Measurements from ENCODE around the gene EMP3.
"Not testable (repeated sequence)": the region's sequence is repeated elsewhere in the genome, so short reads cannot be mapped to it uniquely, and the experiment has no call there.

Gene EMP3, protein sequence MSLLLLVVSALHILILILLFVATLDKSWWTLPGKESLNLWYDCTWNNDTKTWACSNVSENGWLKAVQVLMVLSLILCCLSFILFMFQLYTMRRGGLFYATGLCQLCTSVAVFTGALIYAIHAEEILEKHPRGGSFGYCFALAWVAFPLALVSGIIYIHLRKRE

DNA sequence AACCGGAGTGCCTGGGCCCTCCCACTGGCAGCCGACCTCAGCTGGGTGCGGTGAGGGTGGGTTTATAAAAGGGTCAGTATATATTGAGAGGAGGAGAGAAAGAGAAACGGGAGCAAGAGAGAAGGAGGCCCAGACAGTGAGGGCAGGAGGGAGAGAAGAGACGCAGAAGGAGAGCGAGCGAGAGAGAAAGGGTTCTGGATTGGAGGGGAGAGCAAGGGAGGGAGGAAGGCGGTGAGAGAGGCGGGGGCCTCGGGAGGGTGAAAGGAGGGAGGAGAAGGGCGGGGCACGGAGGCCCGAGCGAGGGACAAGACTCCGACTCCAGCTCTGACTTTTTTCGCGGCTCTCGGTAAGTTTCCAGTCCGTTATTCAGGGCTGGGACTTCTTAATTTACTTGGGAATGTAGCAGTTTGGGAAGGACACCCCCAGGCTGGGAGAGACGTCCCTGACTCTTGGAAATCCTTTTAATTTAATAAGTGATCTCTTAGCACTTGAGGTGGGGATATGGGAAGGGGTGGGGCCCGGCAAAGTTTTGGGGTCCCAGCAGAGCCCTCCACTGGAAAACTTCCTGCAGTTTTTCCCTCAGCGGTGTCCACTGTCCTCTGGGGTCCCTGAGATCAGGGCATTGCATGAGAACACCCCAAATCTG is at the start of gene EMP3:
TSS of gene EMP3 (plus strand) at position 288 of the 646 bp plus-strand sequence. CDS start 1,293 bp downstream, outside the sequence.
- DNase-seq, result peak; percentile 91

DNA sequence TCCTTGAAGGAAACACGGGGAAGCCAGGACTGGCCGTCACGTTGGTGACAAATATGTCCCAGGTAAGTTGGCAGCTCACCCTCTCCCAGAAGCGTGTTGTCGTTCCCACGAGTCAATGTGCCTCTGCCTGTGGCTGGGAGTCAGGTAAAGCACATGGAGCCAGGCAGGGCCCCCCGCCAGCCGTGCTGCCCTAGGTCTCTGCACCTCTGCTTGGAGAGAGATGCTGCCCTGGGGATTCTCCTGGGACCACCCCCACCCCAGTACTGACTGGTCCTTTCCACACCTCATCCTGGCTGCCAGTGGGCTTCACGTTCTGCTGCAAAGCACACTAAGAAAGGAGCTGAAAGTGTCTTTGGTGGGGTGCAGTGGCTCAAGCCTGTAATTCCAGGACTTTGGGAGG is 45.6 kb upstream of the EMP3 start:
- DNase-seq, result no peak

DNA sequence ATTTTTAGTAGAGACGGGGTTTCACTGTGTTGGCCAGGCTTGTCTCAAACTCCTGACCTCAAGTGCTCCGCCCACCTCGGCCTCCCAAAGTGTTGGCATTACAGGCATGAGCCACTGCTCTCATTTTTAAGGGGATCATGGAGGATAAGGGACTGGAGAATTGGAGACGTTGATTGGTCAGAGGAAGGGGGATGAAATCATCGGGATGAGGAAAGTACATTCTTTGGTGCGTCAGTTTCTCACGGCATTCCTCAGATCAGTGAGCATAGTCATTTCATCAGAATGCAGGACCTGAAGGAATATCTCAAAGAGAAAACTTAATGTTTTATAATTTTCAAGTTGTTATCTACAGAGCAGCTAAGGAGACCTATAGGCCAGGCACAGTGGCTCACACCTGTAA is 41.4 kb upstream of the EMP3 start:
- no peak for DNase-seq

DNA sequence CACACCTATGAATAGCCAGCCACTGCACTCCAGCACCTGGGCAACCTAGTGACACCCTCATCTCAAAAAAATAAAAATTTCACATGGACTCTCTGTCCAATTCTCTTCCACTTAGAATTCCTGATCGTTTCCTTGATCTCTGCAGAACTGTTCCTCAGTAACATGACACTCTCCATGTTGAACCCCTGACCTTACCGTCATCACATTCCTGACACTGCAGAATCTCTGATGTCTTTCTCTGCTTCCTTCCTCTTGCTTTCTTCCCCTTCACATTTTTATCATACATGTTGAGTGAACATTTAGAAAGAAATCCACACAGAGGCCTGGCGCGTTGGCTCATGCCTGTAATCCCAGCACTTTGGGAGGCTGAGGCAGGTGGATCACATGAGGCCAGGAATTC is 40.5 kb upstream of the EMP3 start:
- no peak for DNase-seq

DNA sequence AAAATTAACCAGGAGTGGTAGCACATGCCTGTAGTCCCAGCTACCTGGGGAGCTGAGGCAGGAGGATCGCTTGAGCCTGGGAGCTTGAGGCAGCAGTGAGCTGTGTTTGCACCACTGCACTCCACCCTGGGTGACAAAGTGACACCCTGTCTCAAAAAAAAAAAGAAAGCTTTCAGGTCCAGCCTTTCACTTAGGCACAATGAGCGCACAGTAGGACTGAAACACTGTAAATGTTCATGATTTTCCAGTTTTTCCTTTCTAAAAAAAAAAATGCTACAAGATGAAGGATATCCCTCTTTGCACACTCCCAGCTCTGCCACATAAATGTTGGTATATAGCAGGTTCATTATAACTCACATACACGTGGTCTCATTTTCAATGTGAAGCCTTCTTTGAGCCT is 37.6 kb upstream of the EMP3 start:
- no peak for DNase-seq

DNA sequence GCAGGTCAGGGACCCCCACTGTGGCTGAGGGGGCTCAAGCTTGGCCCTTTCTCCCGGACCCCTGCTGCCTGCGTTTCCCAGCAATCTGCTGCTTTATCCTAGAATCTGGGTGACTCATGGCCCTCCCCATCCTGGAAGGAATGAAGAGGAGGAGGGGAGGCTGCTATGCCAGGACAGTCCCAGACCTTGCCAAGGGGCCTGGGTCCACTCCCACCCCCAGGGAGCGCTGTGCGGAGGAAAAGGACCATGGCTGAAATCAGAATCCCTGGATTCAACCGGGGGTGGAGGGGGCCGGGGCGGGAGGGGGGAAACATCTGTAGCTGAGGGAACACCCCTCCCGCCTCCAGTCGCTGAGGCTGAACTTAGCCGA is 35.0 kb upstream of the EMP3 start:
- DNase-seq, result no peak

DNA sequence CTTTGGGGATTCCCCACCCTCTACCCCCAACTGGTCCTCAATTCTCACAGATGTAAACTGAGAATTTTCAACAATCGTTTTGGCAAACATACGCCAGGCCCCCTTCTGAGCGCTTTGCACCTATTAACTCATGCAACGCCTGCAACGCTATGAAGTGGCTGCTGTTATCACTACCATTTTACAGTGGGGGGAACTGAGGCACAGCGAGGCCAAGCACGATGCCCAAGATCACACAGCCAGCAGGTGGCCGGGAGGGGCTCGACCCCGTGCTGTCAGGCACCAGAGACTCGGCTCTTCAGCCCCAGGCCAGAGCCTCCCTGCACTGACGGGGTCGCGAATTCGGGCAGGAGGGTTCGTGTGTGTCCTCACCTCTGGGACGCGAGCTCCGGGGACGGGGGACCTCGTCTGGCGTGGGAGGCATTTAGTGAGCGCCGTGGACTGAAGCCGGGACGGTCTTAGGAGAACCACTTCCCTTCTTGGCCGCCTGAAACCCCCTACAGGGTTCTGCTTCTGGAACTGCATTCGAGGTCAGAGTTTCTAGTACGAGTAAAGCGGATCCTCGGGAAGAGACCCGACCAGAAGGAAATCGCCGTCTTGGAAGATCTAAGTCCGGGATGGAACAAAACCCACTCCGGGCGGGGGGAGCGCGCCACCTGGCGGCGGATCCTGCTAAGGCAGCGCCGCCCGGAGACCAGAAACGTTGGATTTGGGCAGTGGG is 34.4 kb upstream of the EMP3 start:
- DNase-seq, result peak; percentile 45

DNA sequence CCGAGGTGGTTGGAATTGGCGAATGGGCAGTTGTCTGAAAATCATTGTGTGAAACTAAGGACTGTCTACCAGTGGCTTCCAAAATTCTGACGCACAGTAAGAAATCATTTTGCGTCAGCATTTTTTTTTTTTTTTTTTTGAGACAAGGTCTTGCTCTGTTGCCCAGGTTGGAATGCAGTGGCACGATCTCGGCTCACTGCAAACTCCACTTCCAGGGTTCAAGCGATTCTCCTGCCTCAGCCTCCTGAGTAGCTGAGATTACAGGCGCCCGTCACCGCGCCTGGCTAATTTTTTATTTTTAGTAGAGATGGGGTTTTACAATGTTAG is 33.9 kb upstream of the EMP3 start:
- not testable (repeated sequence) for DNase-seq

DNA sequence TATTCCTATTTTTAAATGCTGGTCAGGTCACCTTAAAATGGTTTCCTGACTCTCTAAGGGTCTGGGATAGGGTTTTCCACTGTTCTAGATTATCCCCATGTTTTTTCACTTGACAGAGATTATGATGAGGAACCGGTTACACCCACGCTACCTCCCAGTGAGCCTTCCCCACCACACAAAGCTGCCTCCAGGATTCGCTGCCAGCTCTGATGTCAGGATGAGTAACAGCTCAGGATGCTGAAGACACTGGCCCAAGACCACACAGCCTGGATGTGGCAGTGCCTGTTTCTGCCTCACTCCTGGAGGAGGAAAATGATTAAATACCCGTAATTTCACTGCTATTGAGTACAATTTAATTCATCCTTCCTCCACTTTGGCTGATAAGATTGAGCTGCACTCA is 32.6 kb upstream of the EMP3 start:
- DNase-seq, result no peak

DNA sequence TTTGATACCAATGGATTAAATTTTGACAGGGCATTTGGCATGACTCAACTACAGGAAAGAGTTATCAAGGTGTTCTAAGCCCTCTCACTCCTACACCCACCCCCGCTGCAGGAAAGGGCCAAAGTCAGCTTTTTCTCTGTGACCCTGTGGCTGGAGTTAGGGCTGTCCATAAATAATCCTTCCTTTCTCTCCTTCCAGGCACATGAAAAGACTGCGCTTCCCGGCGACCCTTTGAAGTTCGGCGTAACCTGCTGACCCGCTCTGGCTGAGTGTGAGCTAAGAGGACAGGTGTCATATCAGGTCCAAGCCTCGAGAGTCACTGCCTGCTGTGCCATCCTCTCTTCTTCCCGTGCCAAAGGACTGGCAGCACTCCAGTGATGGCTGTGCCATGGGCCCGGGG is 29.9 kb upstream of the EMP3 start:
- DNase-seq, result no peak

DNA sequence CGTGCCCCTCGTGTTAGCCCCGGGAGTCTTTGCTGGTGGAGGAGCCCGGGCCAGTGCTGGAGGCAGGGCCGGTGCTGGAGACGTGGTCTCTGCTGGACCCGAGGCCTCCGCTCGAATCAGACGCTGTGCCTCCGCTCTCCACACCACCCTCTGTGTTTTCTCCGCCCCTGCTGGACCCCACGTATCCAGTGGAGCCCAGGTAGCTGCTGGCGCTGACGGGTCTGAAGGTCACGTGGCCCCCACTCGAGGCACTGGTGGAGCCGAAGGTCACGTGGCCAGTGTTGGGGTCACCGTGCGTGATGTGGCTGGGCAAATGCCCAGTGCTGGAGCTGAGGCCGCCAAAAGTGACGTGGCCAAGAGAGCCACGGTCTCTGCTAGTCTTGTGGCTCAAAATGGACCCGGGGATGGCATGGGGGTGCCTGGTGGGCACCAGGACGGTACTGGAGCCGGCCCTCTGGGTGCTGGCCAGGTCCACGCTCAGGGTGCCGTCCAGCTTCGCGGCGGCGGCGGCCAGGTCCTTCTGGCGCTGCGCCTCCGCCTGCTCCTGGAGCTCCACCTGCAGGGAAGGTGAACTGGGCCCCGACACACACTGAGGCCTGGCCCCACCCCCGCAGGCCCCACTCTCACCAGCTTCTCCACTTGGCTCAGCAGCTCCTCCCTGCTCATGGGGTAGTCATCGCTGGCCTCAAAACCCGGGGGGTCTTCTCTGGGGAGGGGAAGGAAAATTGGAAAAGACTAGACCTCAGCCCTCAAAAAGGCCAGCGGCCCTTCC is 28.2 kb upstream of the EMP3 start:
- DNase-seq, result no peak

DNA sequence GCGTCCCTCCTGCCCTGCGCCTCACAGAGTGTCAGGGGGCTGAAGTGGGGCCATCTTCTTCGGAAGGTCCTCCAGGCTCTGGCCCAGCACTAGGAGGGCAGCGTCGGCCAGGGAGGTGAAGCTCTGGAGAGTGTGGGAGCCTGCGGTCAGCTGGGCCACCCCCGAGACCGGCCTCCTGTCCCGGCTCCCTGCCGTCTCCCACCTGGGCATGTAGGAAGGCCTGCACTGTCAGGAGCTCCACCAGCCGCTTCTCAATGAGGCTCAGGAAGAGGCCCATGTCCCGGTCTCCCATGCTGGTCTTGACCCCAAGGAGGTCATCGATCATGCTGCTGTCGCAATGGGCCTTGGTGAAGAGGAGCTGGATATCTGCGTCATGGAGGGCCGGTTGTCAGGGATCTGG is 27.4 kb upstream of the EMP3 start:
- no peak for DNase-seq

DNA sequence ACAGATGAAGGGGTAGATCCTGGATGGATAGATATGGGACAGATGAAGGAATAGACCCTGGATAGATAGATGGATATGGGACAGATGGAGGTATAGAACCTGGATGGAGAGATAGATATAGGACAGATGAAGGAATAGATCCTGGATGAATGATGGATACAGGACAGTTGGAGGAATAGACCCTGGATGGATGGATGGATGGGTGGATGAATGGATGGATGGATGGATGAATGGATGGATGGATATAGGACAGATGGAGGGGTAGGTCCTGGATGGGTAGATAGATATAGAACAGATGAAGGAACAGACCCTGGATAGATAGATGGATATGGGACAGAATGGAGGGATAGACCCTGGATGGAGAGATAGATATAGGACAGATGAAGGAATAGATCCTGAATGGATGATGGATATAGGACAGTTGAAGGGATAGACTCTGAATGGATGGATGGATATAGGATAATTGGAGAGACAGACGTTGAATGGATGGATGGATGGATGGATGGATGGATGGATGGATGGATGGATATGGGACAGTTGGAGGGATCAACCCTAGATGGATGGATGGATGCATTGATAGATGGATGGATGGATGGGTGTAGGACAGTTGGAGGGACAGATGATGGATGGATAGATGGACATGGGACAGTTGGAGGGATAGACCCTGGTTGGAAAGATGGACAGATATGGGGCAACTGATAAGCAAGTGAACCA is 23.3 kb upstream of the EMP3 start:
- DNase-seq, result no peak

DNA sequence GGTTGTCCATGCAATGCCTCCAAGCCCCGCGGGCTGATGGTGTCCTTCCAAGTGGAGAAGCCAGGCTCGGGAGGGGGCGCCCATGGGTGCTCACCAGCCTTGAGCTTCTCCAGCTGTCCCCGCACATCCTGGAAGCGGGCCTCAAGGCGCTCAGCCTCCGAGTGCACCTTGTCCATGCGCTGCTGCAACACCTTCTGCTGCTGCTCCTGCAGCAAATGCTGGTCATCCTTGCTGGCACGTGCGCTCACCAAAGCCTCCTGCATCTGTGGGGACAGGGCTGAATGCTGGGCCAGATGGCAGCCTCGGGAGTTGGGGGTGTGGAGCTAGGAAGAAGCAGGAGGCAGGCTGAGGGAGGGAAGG is 22.8 kb upstream of the EMP3 start:
- DNase-seq, result no peak

DNA sequence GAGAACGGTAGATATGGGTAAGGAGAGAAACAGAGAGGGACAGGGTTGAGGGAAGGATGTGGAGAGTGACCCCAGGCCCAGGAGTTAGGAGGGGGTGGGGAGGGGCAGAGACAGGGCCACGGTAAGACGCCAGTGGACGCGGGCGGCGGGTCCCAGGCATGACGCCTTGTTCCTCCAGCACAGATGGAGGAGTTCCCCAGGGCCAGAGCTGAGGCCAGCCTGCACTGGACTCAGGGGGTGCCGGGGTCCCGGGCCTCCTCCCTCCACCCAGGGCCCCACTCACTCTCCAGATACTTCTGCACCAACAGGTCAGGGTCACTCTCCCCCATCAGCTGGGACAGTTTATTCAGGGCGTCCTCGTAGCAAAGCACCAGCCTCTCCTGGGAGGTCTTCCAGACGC is 22.0 kb upstream of the EMP3 start:
- no peak for DNase-seq

DNA sequence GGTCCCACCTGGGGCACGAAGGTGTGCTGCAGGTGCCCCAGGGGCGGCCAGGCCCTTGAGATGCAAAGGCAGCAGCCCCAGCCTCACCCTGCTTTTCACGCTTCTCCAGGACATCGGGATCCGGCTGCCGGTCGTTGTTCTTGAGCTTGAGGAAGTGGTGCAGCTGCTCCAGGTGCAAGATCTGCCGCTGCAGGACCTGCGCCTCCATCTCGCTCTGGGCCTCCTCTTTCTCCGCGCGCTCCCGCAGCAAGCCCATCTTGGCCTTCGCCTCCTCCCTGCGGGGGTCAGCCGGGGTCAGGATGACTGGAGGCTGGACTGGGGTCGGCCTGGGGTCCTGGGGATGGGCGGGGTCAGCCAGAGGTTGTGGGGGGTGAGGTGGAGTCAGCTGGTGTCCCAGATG is 21.5 kb upstream of the EMP3 start:
- no peak for DNase-seq

DNA sequence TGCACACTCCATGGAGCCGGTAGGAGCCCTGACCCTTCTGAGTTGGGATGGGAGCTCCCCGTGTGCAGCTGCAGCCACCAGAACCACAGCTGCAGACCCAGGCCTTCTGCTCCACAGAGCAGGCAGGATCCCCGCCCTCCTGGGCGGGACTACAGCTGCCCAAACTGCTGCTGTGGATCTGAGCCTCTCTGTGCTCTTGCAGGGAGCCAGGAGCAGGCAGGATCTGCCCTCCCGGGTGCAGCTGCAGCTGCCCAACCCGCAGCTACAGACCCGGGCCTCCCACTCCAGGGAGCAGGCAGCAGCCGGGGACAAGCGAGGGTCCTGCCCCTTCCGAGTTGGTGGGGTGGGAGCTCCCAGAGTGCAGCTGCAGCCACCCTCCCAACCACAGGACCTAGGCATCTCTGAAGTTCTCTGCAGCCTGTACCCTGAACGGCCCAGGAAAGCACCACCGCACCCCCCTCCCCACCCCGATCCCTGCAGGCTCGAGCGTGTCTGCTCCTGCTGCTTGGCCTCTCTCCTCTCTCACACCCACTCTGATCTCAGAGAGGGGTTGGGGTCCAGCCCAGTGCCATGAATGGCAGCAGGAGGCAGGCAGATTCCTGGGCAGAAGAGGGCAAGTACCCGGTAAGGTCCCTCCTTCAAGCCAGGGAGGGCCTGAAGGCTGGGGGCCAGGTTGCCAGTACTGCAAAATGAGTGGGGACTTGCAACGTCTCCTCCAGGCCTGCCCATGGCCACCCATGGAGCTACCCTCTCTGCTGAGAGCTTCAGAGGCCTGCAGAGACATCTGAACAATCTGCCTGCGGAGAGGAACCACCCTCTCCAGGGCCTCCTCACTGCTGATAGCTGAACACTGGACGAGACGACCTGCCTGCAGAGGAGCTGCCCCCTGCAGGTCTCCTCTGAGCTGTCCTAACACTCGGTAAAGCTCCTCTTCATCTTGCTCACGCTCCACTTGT is 16.4 kb upstream of the EMP3 start:
- no peak for DNase-seq

DNA sequence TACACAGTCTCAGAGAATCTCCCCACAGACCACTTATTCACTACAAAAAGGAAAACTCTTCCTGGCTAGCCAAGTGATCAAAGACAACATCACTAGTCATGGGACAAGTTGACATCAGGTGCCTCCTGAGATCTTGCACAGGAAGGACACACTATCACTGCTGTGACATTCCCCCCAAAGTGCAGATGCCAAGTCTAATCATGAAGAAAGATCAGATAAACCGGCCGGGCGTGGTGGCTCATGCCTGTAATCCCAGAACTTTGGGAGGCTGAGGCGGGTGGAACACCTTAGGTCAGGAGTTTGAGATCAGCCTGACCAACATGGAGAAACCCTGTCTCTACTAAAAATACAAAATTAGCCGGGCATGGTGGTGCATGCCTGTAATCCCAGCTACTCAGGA is 15.6 kb upstream of the EMP3 start:
- DNase-seq, result not testable (repeated sequence)

DNA sequence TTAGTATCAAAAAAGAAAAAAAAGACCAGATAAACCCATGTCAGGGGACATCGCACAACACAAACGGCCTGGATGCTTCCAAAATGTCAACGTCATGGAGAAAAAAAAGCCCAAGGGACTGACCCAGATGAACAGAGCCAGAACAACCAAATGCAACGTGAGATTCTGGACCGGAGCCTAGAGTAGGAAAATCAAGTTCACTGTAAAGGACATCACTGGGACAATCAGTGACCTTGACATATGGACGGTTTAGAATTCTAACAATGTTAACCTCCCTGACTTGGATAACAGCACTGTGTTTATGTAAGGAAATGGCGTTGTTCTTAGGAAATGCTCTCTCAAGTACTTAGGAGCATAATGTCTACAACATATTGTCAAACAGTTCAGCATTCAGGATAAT is 15.1 kb upstream of the EMP3 start:
- no peak for DNase-seq

DNA sequence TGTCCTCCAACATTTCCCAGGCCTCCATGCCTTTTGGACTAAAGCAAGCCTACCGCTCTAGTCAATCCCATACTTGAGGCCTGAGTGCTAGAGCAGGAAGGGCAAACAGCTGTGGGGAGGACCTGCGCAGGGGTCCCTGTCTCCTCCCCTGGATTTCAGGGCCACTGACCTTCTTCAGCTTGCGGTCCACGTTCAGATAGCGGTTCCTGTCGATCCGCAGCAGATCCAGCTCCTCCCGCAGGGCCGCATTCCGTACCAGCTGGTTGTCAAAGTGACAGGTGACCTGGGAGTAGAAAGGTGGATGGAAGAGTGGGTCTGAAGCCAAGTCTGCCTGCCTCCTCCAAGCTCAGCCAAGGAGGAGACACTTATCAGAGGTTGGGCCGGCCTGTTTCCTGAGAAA is 14.0 kb upstream of the EMP3 start:
- no peak for DNase-seq

DNA sequence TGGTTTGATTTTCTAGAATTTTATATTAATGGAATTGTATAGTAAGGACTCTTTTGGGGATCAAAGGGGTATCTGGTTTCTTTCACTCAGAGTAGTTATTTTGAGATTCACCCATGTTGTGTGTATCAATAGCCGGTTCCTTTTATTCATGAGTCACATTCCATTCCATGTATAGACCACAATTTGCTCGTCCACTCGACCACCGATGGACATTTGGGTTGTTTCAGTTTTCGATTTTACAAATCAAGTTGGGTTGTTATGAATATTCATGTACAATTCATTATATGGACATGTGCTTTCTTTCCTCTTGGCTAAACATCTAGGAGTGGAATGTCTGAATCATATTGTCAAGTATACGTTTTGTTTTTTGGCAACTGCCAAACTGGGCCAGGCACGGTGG is 9.6 kb upstream of the EMP3 start:
- DNase-seq, result no peak

DNA sequence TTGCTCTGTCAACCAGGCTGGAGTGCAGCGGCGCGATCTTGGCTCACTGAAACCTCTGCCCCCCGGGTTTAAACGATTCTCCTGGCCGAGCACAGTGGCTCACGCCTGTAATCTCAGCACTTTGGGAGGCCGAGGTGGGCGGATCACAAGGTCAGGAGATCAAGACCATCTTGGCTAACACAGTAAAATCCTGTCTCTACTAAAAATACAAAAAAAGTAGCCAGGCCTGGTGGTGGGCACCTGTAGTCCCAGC is 7.7 kb upstream of the EMP3 start:
- not testable (repeated sequence) for DNase-seq
